HG02970 (cell line): Measurements from ENCODE around the gene TBC1D1.

Experiments used
- ATAC-seq: cut with Tn5 transposase; IDR thresholded peaks from one replicate; pipeline ENCODE4 v1.9.1; 2021; ENCODE audit warnings: mild to moderate bottlenecking, moderate library complexity, moderate number of reproducible peaks; ENCODE audit not compliant: unreplicated experiment, low FRiP score

TBC1D1 gene, protein sequence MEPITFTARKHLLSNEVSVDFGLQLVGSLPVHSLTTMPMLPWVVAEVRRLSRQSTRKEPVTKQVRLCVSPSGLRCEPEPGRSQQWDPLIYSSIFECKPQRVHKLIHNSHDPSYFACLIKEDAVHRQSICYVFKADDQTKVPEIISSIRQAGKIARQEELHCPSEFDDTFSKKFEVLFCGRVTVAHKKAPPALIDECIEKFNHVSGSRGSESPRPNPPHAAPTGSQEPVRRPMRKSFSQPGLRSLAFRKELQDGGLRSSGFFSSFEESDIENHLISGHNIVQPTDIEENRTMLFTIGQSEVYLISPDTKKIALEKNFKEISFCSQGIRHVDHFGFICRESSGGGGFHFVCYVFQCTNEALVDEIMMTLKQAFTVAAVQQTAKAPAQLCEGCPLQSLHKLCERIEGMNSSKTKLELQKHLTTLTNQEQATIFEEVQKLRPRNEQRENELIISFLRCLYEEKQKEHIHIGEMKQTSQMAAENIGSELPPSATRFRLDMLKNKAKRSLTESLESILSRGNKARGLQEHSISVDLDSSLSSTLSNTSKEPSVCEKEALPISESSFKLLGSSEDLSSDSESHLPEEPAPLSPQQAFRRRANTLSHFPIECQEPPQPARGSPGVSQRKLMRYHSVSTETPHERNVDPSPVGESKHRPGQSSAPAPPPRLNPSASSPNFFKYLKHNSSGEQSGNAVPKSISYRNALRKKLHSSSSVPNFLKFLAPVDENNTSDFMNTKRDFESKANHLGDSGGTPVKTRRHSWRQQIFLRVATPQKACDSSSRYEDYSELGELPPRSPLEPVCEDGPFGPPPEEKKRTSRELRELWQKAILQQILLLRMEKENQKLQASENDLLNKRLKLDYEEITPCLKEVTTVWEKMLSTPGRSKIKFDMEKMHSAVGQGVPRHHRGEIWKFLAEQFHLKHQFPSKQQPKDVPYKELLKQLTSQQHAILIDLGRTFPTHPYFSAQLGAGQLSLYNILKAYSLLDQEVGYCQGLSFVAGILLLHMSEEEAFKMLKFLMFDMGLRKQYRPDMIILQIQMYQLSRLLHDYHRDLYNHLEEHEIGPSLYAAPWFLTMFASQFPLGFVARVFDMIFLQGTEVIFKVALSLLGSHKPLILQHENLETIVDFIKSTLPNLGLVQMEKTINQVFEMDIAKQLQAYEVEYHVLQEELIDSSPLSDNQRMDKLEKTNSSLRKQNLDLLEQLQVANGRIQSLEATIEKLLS (N-terminal part only)

DNA sequence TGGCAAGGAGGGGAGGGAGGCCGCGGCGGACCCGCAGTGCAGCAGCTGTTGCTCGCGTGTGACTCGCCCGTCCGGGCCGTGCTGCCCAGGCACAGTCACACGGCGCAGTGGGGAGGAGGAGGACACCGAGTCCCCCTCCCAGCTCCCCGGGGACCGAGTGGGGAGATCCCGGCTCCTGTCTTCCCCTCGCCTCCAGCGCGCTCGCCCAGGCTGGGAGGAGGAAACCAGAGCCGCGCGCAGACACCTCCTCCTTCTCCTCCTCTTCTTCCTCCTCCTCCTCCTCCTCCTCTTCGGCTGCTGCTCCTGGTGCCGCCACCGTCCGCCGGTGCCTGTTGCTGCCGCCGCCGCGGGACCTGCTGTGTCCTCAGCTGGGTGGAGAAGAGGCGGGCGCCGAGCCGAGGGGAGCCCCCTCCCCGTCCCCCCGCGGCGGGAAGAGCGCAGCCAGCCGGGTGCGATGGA is at the start of gene TBC1D1:
Gene TBC1D1 (plus strand): TSS at position 284 of the 459 bp plus-strand sequence. CDS start 11,012 bp downstream, outside the sequence.
- ATAC-seq = peak; percentile 27

DNA sequence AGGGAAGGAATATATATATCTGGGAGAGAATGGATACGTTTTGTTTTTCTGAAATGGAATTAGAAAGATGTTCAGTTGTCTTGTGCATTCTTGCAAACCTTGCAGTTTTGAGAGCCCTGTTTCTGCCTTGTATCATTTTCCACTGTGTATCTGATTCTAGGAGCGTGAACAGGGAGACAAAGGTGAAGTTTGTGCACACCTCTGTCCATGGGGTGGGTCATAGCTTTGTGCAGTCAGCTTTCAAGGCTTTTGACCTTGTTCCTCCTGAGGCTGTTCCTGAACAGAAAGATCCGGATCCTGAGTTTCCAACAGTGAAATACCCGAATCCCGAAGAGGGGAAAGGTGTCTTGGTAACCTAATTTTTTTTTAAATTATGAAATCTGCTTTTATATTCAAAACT is 46.7 kb upstream of the TBC1D1 start:
- no peak for ATAC-seq

DNA sequence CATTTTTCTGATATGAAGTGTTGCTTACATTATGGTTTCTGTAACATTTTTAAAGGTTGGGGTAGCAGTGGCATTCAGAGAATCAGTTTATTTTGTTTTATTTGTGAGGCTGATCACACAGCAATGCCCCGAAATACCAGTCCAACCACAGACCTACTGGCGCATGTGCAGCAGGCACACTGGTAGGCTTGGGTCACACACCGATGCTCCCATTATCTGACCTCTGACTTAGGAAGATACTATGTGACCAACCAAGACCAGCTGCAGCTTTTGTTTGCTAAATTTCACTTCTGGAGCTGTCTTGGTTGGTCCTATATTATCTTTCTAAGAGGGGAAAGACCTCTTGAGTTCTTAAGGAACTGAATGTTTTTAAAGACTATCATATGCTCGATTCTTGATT is 45.7 kb upstream of the TBC1D1 start:
- ATAC-seq = no peak

DNA sequence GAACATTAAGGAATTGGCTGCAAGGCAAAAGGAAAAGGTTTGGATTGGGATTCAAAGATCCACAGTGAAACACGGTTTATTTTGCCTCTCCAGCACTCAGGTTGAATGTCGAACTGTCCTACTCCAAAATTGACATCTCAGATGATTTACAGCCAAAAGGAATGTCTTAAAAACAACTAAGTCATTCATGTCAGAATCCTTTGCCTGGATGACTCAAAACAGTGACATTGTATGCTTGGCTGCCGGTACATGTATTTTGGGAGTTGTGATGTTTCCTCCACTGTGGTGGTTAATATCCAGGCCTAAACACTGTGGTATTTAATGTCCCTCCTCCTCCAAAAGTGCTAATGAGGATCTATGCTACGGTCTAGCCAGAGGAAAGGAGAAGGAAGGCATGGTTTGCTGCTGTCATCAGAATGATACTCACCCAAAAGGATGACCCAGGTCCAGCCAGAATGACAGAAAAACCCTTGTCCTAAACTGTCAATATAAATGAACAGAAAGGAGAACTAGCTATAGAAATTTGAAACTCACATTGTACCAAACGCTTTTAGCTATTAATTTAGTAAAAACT is 43.5 kb upstream of the TBC1D1 start:
- ATAC-seq = no peak

DNA sequence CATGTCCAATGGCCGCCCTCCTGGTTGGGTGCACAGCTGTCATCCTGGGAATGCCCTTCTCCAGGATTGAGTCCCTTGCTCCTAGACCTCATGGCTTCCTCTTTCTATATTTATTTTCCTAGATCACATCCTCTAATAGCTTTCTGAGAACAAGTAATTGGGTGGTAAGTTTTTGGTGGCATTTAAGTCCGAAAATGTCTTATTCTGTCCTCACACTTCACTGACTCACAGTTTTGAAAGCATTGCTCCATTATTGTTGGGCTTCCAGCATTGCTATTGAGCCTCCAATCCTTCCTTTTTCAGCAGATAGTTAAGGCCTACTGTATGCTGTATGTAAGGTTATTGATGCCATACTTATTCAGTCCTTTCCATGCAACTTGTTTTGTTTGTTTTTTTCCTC is 38.5 kb upstream of the TBC1D1 start:
- ATAC-seq = no peak

DNA sequence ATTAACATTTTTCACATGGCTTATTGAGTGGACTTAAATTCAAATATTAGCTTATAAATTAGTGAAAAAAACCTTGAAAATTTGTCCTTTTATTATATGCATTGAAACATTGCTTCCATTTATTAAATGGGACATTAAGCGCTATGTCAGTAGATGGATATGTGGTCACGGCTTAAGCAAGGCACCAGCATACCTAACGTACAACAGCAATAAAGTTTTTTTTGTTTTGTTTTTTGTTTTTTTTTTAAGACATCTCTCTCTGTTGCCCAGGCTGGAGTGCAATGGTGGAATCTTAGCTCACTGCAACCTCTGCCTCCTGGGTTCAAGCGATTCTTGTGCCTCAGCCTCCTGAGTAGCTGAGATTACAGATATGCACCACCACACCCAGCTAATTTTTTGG is 32.8 kb upstream of the TBC1D1 start:
- ATAC-seq = no peak

DNA sequence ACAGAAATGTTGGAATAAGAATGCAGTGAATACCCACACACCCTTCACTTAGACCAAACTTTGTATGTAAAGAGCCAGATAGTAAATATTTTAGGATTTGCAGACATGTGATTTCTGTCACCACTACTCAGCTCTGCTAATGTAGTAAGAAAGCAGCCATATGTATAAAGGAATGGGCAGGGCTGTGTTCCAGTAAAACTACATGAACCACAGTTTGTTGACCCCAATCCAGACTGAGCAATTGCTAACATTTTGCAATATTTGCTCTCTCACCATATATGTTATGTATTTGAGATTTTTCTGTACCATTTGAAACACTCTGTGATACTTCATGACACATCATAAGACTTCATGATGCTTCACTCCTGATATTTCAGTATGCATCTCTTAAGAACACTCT is 32.0 kb upstream of the TBC1D1 start:
- no peak for ATAC-seq

DNA sequence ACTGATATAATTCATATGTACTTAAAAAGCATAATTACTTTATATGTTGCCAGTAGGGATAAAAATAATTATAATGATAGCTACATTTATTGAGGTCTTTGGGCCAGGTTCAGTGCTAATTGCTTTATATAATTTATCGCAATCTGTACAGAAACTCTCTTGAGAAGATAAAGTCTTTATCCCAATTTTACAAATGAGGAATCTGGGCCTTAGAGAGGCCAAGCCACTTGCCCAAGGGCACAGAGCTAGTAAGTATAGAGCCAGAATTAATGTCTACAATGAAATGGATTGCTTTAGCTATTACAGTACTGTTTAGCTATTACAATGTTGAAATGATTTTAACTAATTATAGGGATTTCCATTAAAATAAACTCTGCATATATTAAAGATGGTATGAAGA is 30.6 kb upstream of the TBC1D1 start:
- ATAC-seq = no peak

DNA sequence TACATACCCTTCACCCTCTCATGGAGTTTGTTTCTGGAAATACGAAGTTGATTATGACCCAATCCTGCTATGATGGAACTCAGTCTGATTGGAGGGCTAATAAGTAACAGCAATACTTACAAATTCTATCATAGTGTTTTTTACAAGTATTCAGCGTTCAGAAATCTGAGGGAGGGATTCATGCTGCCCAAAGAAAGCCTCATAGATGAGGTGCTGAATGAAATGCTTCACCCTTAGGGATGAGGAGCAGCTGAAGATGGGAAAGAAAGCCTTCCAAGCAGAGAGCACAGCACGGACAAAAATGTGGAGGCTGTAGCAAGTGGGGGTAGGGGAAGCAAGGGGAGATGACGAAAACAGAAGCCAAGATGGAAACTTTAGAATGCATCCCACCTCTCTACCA is 27.9 kb upstream of the TBC1D1 start:
- ATAC-seq = no peak

DNA sequence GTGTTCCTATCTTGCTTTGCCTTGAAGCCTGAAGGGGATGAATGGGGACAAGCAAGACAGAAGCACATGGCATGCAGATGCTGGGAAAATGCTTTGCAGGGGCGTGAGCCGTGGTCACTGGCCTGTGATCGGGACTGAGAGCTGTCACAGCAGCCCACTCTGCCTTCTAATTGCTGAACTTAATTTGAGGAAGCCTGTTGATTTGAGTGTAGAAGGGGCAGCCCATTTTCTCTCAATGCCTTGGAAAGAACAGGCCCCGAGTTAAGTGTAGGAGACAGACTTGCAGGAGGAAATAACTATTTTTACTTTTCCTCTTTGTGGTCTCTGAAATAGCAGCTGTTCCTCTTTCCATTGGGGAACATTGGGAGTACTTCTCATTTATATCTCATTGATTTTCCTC is 26.1 kb upstream of the TBC1D1 start:
- ATAC-seq = no peak

DNA sequence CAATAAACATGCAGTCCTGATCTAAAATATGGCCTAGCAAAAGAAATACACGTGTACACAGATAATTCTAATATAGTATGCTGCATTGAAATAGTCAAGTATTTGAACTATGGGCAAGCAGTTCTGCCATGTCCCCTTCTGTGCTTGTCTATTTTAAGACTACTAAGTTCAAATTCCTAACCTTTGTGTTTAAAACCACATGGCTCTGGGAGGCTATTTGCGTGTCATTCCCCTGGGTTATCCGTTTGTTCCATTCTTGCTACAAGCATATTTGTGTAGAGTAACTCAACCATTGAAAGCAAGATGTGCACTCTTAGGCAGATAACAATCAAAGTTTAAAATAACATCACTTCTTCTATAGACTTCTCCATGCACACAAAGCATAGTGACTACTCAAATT is 25.4 kb upstream of the TBC1D1 start:
- no peak for ATAC-seq

DNA sequence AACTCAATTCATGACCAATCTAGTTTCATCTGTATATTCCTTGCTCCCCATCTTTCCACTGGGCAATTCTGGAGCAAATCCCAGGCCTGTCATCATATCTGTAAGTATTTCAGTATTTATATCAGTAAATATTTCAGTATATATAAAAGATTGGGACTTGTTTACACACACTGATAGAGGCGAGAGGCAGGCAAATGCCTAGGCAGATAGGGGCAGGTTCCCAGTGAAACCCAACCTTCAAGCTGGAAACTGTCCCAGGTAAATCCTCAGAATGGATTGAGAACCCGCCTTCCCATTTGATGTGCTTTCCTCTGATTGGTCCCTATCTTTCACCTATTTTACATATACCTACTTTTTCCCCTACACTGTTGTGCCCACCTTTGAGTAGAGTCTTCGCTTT is 23.8 kb upstream of the TBC1D1 start:
- no peak for ATAC-seq

DNA sequence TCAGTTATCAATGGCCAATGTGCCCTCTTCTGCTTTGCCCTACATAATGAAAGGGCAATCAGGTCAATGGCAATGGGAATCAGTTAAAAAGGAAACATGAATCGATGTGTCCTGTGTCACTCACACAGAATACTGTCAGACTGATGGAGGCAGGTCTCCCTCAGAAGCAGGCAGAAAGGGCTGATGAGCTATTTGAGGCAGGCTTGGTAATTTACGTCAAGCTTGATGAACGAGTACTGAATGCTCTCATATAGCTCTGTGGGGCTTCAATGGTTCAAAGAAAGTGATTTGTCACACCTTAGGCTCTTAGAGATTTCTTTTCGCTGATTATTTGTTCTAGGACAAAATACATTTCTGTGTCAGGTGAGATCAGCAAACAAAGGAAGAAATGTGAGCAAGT is 22.6 kb upstream of the TBC1D1 start:
- no peak for ATAC-seq

DNA sequence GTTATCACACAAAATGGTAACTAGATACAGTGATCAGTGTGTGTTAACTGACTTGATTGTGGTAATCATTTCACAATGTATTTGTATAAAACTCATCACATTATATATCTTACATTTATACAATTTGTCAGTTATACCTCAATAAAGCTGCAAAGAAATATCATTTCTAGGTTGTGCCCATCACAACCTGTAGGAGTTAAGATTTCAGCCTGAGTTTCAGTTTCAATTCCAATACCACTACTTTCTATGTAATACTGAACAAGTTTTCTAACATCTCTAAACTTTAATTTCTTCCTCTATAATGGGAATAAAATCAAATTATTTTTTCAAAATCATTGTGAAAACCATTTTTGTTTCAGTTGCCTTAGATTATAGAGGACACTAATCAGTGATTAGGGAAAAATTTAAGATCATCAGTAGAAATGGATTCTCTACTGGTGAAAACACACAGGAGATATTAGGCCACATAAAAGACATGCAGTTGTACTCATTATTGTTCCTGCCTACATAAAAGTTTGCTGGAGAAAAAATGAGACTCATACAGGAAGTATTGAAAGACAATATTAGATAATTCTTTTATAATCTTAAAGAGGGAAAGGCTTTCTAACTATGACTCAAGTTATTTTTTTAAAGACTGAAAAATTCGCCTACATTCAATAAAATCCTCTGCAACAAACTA is 18.4 kb upstream of the TBC1D1 start:
- ATAC-seq = no peak

DNA sequence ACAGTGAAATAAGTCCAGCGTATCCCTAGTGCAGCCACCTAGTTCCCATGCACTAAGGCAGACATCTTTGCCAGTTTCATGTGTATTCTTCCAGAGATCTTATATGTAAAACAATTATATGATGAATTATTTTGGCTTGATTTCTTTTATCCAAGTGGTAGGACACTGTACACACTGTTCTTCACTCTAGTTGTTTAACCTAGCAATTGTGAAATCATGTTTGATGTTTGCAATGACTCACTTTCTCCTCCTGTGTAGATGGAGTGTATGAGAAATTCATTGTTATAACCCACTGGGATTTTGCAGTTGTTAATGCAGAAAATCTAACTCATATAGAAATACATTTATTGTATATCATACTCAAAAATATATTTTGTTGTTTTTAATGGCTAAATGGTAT is 17.5 kb upstream of the TBC1D1 start:
- no peak for ATAC-seq

DNA sequence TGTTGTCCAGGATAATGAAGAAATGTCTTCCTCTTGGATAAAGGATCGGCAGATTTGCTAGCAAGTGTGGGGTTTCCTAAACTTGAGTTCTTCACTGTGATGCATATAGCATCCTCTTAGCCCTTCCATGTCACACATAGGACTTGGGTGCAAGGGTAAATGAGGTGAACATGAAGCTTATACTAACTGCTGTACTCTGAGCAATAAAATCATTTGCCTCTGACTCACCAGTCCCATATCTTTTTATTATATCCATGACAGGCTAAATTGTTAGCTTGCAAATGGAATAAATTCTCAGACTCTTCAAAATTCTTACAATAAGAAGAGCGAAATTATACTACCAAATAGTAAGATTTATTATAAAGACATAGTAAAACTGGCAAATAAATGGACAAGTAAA is 14.7 kb upstream of the TBC1D1 start:
- ATAC-seq = no peak

DNA sequence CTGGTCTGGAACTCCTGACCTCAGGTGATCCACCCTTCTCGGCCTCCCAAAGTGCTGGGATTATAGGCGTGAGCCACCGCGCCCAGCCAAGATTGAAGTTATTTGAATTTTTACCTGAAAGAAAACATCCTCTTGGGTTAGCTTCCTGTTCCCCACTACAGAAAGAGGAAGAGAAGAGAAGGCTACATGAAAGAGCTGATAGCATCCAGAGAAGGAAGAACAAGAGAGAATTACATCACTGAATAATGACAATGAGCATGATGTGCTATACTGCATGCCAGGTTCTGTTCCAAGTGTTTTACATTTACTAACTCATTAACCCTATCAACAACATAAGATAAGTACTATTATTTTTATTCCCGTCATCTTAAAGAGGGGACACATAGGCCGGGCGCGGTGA is 11.5 kb upstream of the TBC1D1 start:
- no peak for ATAC-seq

DNA sequence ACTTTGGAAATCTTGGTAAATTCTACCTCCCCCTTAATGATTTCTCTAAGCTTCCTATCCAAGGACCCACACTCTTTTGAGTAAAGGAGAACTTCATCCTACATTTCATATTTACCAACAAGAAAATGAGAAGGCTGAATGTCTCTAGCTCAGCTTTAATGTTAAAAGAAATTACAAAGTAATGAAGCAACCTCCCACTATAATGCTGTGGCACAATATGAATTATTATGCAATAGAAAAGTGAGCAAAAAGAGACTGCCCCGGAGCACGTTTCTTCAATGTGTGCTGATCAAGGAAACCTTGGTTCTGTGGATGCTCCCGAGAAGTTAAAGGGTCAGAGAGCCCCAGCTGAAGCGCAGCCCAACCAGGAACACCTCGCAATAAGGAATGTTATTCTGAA is 9.1 kb upstream of the TBC1D1 start:
- ATAC-seq = no peak

DNA sequence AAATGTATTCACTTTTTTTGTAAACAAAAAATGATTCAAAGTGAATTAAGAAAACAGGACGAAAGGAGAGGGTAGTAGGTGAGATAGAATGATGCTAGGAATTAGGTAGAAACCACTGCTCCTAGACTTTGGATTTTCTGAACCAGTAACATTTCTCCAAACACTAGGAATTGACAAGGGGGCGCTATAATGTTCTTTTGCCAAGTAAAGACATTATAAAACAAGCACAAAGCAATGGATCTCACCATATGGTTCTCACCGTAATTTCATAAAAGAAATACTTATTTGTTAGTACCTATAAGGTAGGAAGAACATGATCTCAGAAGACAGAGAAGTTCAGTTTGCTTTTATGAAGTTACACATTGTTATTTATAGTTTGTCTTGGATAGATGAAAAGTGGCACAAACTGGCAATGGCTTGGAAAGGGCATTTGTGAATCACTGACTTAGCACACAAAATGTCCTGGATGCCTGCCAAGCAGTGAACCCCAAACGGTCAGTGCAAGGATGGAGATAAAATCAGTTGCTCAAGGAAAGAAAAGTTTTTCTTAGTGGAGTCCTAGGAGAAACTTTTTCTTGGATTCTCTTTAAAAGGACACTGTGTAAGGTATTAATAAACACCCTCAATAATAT is 8.1 kb upstream of the TBC1D1 start:
- ATAC-seq = no peak
